GM13976 (cell line): ENCODE measurements around the gene UNKL.
"Not testable (repeated sequence)": the region's sequence is repeated elsewhere in the genome, so short reads cannot be mapped to it uniquely, and the experiment has no call there.

Experiments used
- DNase-seq: peaks from one replicate; pipeline ENCODE4 v3.0.0; 2012; ENCODE audit warnings: low spot score
- in situ Hi-C: fragments of 300-500 bp; cut with MboI; formaldehyde crosslinking; loops from one replicate; pipeline ENCODE4 v1.12.0; 2022; ENCODE audit warnings: low sequenced_read_pairs, mixed read lengths, inconsistent platforms; ENCODE audit not compliant: unreplicated experiment
- TF ChIP-seq, protein P1 (sequence below): IDR thresholded peaks from 2 replicates; pipeline ENCODE4 v1.5.1; 2012; ENCODE audit warnings: borderline replicate concordance, mild to moderate bottlenecking; ENCODE audit not compliant: insufficient read depth; ENCODE audit errors: extremely low read depth, missing control alignments, control extremely low read depth

The UNKL gene

DNA sequence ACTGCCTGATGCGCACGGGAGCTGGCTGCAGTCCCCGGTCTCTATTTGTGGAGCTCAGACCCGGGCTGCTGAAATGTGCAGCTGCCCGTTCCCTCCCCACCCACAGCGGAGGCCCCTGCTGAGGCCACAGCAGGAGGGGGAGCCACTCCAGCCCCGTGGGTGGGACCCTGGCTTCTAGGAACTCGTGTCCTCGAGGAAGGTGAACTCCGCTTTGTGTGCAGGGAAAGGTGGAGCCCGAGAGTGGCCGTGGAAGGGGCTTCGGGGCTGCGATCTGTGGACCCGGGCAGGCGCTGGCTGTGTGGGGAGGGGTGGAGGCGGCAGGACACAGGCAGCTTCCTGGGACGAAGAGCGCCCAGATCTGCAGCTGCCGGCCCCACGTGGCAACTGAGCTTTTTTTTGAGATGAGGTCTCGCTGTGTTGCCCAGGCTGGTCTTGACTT, 26.9 kb upstream of the UNKL start:
- TF ChIP-seq, protein P1, sequence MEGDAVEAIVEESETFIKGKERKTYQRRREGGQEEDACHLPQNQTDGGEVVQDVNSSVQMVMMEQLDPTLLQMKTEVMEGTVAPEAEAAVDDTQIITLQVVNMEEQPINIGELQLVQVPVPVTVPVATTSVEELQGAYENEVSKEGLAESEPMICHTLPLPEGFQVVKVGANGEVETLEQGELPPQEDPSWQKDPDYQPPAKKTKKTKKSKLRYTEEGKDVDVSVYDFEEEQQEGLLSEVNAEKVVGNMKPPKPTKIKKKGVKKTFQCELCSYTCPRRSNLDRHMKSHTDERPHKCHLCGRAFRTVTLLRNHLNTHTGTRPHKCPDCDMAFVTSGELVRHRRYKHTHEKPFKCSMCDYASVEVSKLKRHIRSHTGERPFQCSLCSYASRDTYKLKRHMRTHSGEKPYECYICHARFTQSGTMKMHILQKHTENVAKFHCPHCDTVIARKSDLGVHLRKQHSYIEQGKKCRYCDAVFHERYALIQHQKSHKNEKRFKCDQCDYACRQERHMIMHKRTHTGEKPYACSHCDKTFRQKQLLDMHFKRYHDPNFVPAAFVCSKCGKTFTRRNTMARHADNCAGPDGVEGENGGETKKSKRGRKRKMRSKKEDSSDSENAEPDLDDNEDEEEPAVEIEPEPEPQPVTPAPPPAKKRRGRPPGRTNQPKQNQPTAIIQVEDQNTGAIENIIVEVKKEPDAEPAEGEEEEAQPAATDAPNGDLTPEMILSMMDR: no peak
- no peak for DNase-seq
- in situ Hi-C loops: no loop called here

DNA sequence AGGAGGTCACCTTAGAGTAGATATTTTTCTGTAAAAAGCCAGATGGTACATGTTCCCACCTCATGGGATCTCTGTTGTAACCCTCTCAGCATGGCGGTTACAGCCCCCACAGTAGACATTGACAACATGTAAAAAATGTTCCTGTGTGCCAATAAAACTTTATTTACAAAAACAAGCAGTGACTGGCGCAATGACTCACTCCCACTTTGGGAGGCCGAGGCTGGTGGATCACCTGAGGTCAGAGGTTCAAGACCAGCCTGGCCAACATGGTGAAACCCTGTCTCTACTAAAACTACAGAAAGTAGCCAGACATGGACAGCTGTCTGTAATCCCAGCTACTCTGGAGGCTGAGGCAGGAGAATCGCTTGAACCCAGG, 25.2 kb upstream of the UNKL start:
- in situ Hi-C loops, DNase-seq: not testable (repeated sequence)

DNA sequence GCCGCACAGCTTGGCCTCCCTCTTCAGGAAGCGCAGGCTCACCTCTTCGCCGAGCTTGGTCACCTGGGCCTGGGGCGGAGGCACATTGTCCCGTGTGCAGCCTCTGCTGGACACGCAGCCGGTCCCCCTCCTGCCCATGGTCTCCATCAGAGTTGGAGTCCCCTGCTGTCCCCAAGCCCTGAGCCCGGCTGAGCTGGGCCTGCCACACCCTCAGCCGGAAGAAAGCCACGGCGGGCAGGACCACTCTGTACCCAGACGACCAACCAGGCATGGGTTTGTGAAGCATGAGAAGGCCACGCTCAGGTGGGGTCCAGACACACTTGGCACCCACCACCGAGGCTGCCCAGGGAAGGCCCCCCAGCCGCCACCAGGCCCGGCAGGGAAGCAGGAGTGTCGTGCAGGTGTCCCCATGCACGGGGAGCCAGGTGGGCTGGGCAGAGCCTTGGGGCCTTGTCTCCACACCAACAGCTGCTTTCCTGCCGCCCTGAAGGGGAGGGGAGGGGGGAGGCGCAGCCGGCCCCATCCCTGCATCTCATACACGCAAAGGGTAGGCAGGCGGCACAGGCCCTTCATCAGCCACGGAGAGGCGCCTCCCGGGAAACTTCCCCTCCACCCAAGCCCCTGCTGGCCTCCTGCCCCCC, 24.7 kb upstream of the UNKL start:
- in situ Hi-C loops: no loop called here
- DNase-seq: no peak
- TF ChIP-seq, protein P1: no peak

DNA sequence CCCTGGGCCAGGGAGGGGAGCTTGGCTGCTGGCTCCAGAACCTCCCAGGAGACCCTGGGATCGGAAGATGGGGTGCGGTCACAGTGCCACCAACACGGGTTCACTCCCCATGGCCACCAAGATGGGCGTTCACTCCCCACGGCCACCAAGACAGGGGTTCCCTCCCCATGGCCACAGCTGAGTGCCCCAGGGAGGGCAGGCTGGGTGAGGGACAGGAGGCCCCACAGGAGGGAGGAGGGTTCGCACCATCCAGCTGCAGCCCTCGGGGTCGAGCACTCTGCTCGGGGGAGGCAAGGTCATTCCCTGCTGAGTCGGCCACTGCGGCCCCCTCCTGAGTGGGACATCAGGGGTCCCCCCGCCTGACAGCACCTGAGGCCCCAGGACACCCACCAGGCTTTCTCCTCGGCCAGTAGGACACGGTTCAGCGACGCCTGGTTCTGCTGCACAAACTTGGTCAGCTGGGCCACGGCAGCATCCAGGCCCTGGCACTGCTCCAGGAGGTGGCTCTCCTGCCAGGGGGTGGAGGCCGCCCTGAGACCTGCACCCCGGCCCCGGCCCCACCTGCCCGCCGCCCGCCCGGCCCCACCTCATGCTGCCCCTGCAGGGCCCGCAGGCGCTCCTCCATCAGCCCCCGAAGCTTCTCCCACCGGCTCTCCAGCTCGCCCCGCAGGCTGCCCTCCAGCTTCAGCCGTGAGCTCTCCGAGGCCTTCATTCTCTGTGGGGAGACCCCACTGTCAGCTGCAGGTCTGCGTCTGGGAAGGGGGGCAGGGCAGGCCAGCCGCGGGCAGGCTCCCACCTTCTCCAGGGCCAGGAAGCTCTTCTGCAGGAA, 23.9 kb upstream of the UNKL start:
- DNase-seq: no peak
- in situ Hi-C loops: no loop called here
- TF ChIP-seq, protein P1: no peak

DNA sequence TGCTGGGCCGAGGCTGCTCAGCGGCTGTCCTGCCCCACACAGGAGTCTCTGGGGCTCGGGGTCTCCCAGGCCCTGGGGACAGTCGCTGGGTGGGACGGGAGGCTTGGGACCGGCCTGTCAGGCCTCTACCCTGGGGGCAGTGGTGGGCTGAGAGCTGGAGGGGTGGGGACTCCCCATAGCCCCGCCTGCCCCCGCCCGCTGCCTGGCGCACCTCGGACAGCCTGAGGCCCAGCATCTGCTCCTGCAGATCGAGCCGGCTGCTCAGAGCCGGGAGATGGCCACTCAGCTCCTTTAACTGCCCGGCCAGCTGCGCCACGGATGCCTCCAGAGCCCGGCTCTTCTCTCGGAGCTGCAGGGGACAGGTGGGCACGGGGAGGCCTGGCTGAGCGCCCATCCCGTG, 23.1 kb upstream of the UNKL start:
- TF ChIP-seq, protein P1: no peak
- DNase-seq: no peak
- in situ Hi-C loops: no loop called here

DNA sequence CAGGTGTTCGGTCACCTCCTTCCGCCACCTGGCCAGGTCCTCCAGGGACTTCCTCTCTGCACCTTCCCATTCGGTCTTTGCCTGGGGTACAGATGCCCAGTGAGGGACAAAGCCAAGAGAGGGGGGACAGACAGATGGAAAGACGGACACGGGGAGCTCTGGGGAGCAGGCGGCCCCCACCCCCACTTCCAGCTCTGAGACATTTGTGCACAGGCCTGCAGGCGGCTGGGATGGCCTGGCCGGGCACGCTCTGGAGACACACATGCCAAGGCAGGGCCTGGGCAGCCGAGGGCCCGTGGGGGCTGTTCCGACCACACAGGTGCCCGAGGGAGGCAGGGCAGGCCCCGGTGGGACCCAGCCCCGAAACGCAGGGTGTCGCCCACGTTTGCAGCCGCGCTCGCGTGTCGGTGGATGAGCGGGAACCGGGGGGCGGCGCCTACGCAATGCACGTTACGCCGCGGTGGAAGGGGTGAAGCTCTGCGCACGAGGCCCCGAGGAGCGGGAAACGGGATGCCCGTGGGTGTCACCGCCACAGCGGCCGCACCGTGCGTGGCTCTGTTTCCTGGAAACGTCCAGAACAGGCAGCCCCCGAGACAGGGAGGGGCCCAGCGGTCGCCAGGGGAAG, 22.3 kb upstream of the UNKL start:
- DNase-seq: no peak
- in situ Hi-C loops: no loop called here
- TF ChIP-seq, protein P1: no peak
